Astrocyte (in vitro differentiated cells and primary cell): ENCODE data around the gene MGST3. TPM values are rescaled to one million over a fixed set of nuclear protein-coding genes. Genes with fewer than 3 reads are reported as not detected.

Experiments used
- DNase-seq: peaks from one replicate; pipeline ENCODE4 v3.0.0-alpha.2; 2010; ENCODE audit warnings: low read depth
- FAIRE-seq: peaks from 2 replicates; lab custom pipeline; 2011; peaks lifted over from hg19 to GRCh38; lab: Jason Lieb, UNC
- H2AFZ ChIP-seq: 2 replicates; pipeline ENCODE4 v1.6.0; 2012; ENCODE audit warnings: low read depth, low read length, inconsistent platforms
- H3K27ac ChIP-seq: 2 replicates; pipeline ENCODE4 v1.5.1; 2011; ENCODE audit warnings: low read depth, low read length, inconsistent platforms
- H3K27me3 ChIP-seq: 2 replicates; pipeline ENCODE4 v1.6.0; 2011; ENCODE audit warnings: low read length, inconsistent platforms; ENCODE audit not compliant: insufficient read depth
- H3K36me3 ChIP-seq: 2 replicates; pipeline ENCODE4 v1.5.1; 2011; ENCODE audit warnings: low read length, inconsistent platforms; ENCODE audit not compliant: insufficient read depth
- H3K4me1 ChIP-seq: 2 replicates; pipeline ENCODE4 v1.5.1; 2011; ENCODE audit warnings: low read length, inconsistent platforms; ENCODE audit not compliant: insufficient read depth
- H3K4me2 ChIP-seq: 2 replicates; pipeline ENCODE4 v1.6.0; 2012; ENCODE audit warnings: low read length, inconsistent platforms
- H3K4me3 ChIP-seq: 2 replicates; pipeline ENCODE4 v1.5.1; 2011; ENCODE audit warnings: low read depth, mild to moderate bottlenecking, low read length, inconsistent platforms; ENCODE audit not compliant: insufficient read depth
- H3K79me2 ChIP-seq: 2 replicates; pipeline ENCODE4 v1.6.0; 2012; ENCODE audit warnings: mild to moderate bottlenecking, low read length, inconsistent platforms; ENCODE audit not compliant: insufficient read depth
- H3K9ac ChIP-seq: 2 replicates; pipeline ENCODE4 v1.6.0; 2012; ENCODE audit warnings: mild to moderate bottlenecking, low read length, inconsistent platforms
- H3K9me3 ChIP-seq: 2 replicates; pipeline ENCODE4 v1.5.1; 2012; ENCODE audit warnings: low read depth, mild to moderate bottlenecking, low read length, inconsistent platforms; ENCODE audit not compliant: insufficient read depth
- H4K20me1 ChIP-seq: 2 replicates; pipeline ENCODE4 v1.6.0; 2012; ENCODE audit warnings: low read length, inconsistent platforms; ENCODE audit not compliant: insufficient read depth
- H3K27ac Mint-ChIP-seq: one replicate; pipeline ENCODE4 v1.8.0; 2021; ENCODE audit warnings: mild to moderate bottlenecking, mixed read lengths; ENCODE audit not compliant: unreplicated experiment
- H3K27me3 Mint-ChIP-seq: one replicate; pipeline ENCODE4 v1.8.0; 2021; ENCODE audit warnings: low read depth, mixed read lengths; ENCODE audit not compliant: unreplicated experiment
- H3K36me3 Mint-ChIP-seq: one replicate; pipeline ENCODE4 v1.8.0; 2021; ENCODE audit warnings: low read depth, mixed read lengths; ENCODE audit not compliant: unreplicated experiment
- H3K4me1 Mint-ChIP-seq: one replicate; pipeline ENCODE4 v1.8.0; 2021; ENCODE audit warnings: low read depth, mixed read lengths; ENCODE audit not compliant: unreplicated experiment
- H3K4me3 Mint-ChIP-seq: one replicate; pipeline ENCODE4 v1.8.0; 2021; ENCODE audit warnings: mild to moderate bottlenecking, moderate library complexity, mixed read lengths; ENCODE audit not compliant: unreplicated experiment
- H3K9me3 Mint-ChIP-seq: one replicate; pipeline ENCODE4 v1.8.0; 2021; ENCODE audit warnings: mild to moderate bottlenecking, mixed read lengths; ENCODE audit not compliant: unreplicated experiment
- CTCF ChIP-seq: IDR thresholded peaks from 2 replicates; pipeline ENCODE4 v1.5.1; 2011; ENCODE audit warnings: low read depth, mild to moderate bottlenecking, inconsistent platforms, low read length, moderate library complexity; ENCODE audit not compliant: insufficient read depth
- EZH2 ChIP-seq: IDR thresholded peaks from 2 replicates; pipeline ENCODE4 v1.6.1; 2012; ENCODE audit warnings: mild to moderate bottlenecking, low read length, inconsistent platforms; ENCODE audit not compliant: insufficient read depth
- total RNA-seq: library from RNA; stranded (reverse); gene quantifications from 2 replicates; pipeline ENCODE4 v1.2.1, GENCODE V29; 2021

MGST3 gene
- total RNA-seq, 1 donor from 2014 or later, result 210 TPM

- Histone ChIP-seq H3K9ac (peak overlapping the region; percentile 91), H2AFZ (peak overlapping the region; percentile 76), H3K79me2 (peaks cover 57% of the 10 kb centered on the region), H3K9me3 (no peaks in the 10 kb centered on the region), H3K27me3 (no peaks in the 10 kb centered on the region), H3K4me2 (peak overlapping the region; percentile 94), H3K36me3 (no peaks in the 10 kb centered on the region), H3K4me1 (peaks cover 21% of the 10 kb centered on the region), H3K27ac (peak overlapping the region; percentile 80), H3K4me3 (peak overlapping the region; percentile 96), H4K20me1 (peaks cover 45% of the 10 kb centered on the region)
- Mint-ChIP-seq H3K27ac (no peak overlapping the region), H3K36me3 (peaks cover 2% of the 10 kb centered on the region), H3K27me3 (no peaks in the 10 kb centered on the region), H3K4me1 (peaks cover 24% of the 10 kb centered on the region), H3K9me3 (no peaks in the 10 kb centered on the region), H3K4me3 (no peak overlapping the region)
- TF ChIP-seq EZH2, result no peak
- TF ChIP-seq CTCF, result no peak
- FAIRE-seq (no peak), DNase-seq (no peak)
Measured at GRCh38 chr1:165632152-165632469, 1.1 kb downstream of the MGST3 start.

DNA sequence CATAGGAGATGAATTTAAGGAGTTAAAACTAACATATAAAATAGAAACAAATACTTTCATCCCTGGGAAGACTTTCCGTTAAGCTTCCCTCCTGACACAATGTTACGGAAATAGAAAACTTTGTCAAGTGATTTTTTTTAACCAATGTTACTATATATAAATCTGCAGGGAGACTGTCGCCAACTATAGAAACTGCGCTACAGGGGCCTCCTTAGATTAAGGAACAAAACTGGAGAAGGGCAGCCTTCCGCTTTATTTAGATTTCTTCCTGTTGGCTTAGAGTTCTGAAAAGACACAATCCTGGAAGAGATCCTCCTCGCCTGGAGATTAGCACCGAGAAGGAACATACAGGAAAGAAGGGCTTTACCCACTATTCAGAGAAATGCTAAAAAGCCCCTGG is 1.5 kb downstream of the MGST3 start:
- peak overlapping the region; percentile 94 for H3K4me2 ChIP-seq
- peak overlapping the region; percentile 80 for H3K27ac ChIP-seq
- H3K36me3 ChIP-seq, result no peaks in the 10 kb centered on the region
- peak overlapping the region; percentile 91 for H3K9ac ChIP-seq
- Mint-ChIP-seq H3K27ac (no peak overlapping the region), H3K36me3 (peaks cover 2% of the 10 kb centered on the region), H3K4me3 (no peak overlapping the region), H3K27me3 (no peaks in the 10 kb centered on the region), H3K4me1 (peaks cover 27% of the 10 kb centered on the region), H3K9me3 (no peaks in the 10 kb centered on the region)
- no peak for TF ChIP-seq EZH2
- no peak for TF ChIP-seq CTCF
- no peaks in the 10 kb centered on the region for H3K27me3 ChIP-seq
- peaks cover 23% of the 10 kb centered on the region for H3K4me1 ChIP-seq
- H3K4me3 ChIP-seq, result peak overlapping the region; percentile 96
- no peak overlapping the region for H2AFZ ChIP-seq
- FAIRE-seq (no peak), DNase-seq (no peak)
- peaks cover 49% of the 10 kb centered on the region for H4K20me1 ChIP-seq
- no peaks in the 10 kb centered on the region for H3K9me3 ChIP-seq
- H3K79me2 ChIP-seq, result peaks cover 59% of the 10 kb centered on the region

- no peak overlapping the region for H3K4me3 ChIP-seq
- H4K20me1 ChIP-seq, result peaks cover 58% of the 10 kb centered on the region
- H3K36me3 Mint-ChIP-seq, result peaks cover 2% of the 10 kb centered on the region
- H3K4me3 Mint-ChIP-seq, result peak overlapping the region; percentile 27
- no peak overlapping the region for H3K27ac Mint-ChIP-seq
- H3K4me1 Mint-ChIP-seq, result peaks cover 35% of the 10 kb centered on the region
- H3K9ac ChIP-seq, result no peak overlapping the region
- H3K27me3 Mint-ChIP-seq, result no peaks in the 10 kb centered on the region
- H3K9me3 Mint-ChIP-seq, result no peaks in the 10 kb centered on the region
- peak overlapping the region; percentile 36 for H3K4me2 ChIP-seq
- no peaks in the 10 kb centered on the region for H3K36me3 ChIP-seq
- no peak overlapping the region for H2AFZ ChIP-seq
- DNase-seq, result peak; percentile 41
- peaks cover 67% of the 10 kb centered on the region for H3K79me2 ChIP-seq
- FAIRE-seq, result no peak
- no peak for TF ChIP-seq EZH2
- no peak for TF ChIP-seq CTCF
- no peaks in the 10 kb centered on the region for H3K9me3 ChIP-seq
- peaks cover 26% of the 10 kb centered on the region for H3K4me1 ChIP-seq
- H3K27me3 ChIP-seq, result no peaks in the 10 kb centered on the region
- H3K27ac ChIP-seq, result no peak overlapping the region
Measured at GRCh38 chr1:165633614-165634013, 2.6 kb downstream of the MGST3 start.
